Measurements from ENCODE around the gene ZSWIM6. TPM values are rescaled to one million over a fixed set of nuclear protein-coding genes. Genes with fewer than 3 reads are reported as not detected.

Gene ZSWIM6
- total RNA-seq, 4 donors from 2014 or later = 1.9 to 4.0 (median 3.0) TPM

- TF ChIP-seq POLR2A (IDR thresholded peaks at IDR 0.05) = no peak
- TF ChIP-seq CTCF (IDR thresholded peaks at IDR 0.05 in 4 of 5, conservative IDR thresholded peaks at IDR 0.05 in 1 of 5) = no peak
- H3K36me3 ChIP-seq = no peaks in the 10 kb centered on the region
- in situ Hi-C loops (cut with MboI; ENCODE audit: low sequenced_read_pairs in 4 of 4) (no loop called here), intact Hi-C loops (cut with DNase I; ENCODE audit: low total_unique reads) (no loop called here)
- no peaks in the 10 kb centered on the region for H3K9me3 ChIP-seq
- H3K27ac ChIP-seq = no peak overlapping the region
- DNase-seq (no peak), ATAC-seq (no peak)
- no peak overlapping the region for H3K4me3 ChIP-seq
- H3K27me3 ChIP-seq = no peaks in the 10 kb centered on the region
- peaks cover 13 to 15% of the 10 kb centered on the region in 2 donors for H3K4me1 ChIP-seq
Measured at GRCh38 chr5:61461417-61461816, 129.4 kb downstream of the ZSWIM6 start.

GRCh38 chr5:61461926-61462325 lies 129.9 kb downstream of the ZSWIM6 start:
- Histone ChIP-seq H3K27ac (no peak overlapping the region), H3K4me3 (no peak overlapping the region), H3K9me3 (no peaks in the 10 kb centered on the region), H3K4me1 (peaks cover 12 to 15% of the 10 kb centered on the region in 2 donors), H3K27me3 (no peaks in the 10 kb centered on the region), H3K36me3 (no peaks in the 10 kb centered on the region)
- no peak for DNase-seq
- TF ChIP-seq CTCF (IDR thresholded peaks at IDR 0.05 in 4 of 5, conservative IDR thresholded peaks at IDR 0.05 in 1 of 5) = no peak
- TF ChIP-seq POLR2A (IDR thresholded peaks at IDR 0.05) = no peak
- in situ Hi-C loops (cut with MboI; ENCODE audit: low sequenced_read_pairs in 4 of 4) (no loop called here), intact Hi-C loops (cut with DNase I; ENCODE audit: low total_unique reads) (no loop called here)
- no peak for ATAC-seq

GRCh38 chr5:61463596-61463995 lies 131.5 kb downstream of the ZSWIM6 start:
- Histone ChIP-seq H3K27me3 (no peaks in the 10 kb centered on the region), H3K27ac (no peak overlapping the region), H3K4me1 (peaks cover 9 to 19% of the 10 kb centered on the region in 2 donors), H3K36me3 (no peaks in the 10 kb centered on the region), H3K4me3 (no peak overlapping the region), H3K9me3 (no peaks in the 10 kb centered on the region)
- in situ Hi-C loops (cut with MboI; ENCODE audit: low sequenced_read_pairs in 4 of 4) (no loop called here), intact Hi-C loops (cut with DNase I; ENCODE audit: low total_unique reads) (no loop called here)
- no peak for TF ChIP-seq POLR2A (IDR thresholded peaks at IDR 0.05)
- TF ChIP-seq CTCF (IDR thresholded peaks at IDR 0.05 in 4 of 5, conservative IDR thresholded peaks at IDR 0.05 in 1 of 5) = no peak
- no peak for DNase-seq
- ATAC-seq = no peak

- no peak overlapping the region for H3K27ac ChIP-seq
Measured at GRCh38 chr5:61464512-61464911, 132.5 kb downstream of the ZSWIM6 start.

More at GRCh38 chr5:61464512-61464911, 132.5 kb downstream of the ZSWIM6 start:
- DNase-seq (no peak), ATAC-seq (no peak)
- Histone ChIP-seq H3K36me3 (no peaks in the 10 kb centered on the region), H3K4me1 (peaks cover 9 to 19% of the 10 kb centered on the region in 2 donors), H3K4me3 (no peak overlapping the region), H3K9me3 (no peaks in the 10 kb centered on the region), H3K27me3 (no peaks in the 10 kb centered on the region)
- no peak for TF ChIP-seq POLR2A (IDR thresholded peaks at IDR 0.05)
- no peak for TF ChIP-seq CTCF (IDR thresholded peaks at IDR 0.05 in 4 of 5, conservative IDR thresholded peaks at IDR 0.05 in 1 of 5)
- in situ Hi-C loops (cut with MboI; ENCODE audit: low sequenced_read_pairs in 4 of 4) (no loop called here), intact Hi-C loops (cut with DNase I; ENCODE audit: low total_unique reads) (no loop called here)
